Measurements from ENCODE around the gene ZNF689.
A peak's percentile ranks its signal among the peaks of the same experiment; 100 is the strongest.
"Not testable (repeated sequence)": the region's sequence is repeated elsewhere in the genome, so short reads cannot be mapped to it uniquely, and the experiment has no call there.

The ZNF689 gene

DNA sequence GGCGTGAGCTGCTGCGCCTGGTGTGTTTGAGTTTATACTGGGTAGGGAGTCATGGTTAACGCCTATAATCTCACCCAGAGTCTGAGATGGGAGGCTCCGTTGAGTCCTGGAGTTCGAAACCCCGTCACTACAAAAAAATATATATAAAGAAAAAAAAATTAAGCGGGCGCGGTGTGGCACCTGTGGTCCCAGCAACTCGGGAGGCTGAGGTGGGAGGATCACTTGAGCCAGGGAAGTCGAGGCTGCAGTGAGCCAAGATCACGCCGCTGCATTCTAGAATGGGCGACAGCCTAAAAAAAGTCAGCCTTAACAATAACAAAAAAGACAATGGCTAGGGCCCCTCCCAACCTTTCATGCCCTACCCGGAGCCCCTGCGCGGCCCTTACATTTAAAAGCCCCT is 23.3 kb upstream of the ZNF689 start:
- DNase-seq, result no peak

DNA sequence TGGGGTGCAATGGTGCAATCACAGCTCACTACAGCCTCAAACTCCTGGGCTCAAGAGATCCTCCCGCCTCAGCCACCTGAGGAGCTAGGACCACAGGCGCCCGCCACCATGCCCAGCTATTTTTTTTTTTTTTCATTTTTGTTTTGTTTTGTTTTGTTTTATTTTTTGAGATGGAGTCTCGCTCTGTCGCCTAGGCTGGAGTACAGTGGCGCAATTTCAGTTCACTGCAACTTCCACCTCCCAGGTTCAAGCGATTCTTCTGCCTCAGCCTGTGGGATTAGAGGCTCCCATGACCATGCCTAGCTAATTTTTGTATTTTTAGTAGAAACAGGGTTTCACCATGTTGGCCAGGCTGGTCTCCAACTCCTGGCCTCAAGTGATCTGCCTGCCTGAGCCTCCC is 22.3 kb upstream of the ZNF689 start:
- not testable (repeated sequence) for DNase-seq

DNA sequence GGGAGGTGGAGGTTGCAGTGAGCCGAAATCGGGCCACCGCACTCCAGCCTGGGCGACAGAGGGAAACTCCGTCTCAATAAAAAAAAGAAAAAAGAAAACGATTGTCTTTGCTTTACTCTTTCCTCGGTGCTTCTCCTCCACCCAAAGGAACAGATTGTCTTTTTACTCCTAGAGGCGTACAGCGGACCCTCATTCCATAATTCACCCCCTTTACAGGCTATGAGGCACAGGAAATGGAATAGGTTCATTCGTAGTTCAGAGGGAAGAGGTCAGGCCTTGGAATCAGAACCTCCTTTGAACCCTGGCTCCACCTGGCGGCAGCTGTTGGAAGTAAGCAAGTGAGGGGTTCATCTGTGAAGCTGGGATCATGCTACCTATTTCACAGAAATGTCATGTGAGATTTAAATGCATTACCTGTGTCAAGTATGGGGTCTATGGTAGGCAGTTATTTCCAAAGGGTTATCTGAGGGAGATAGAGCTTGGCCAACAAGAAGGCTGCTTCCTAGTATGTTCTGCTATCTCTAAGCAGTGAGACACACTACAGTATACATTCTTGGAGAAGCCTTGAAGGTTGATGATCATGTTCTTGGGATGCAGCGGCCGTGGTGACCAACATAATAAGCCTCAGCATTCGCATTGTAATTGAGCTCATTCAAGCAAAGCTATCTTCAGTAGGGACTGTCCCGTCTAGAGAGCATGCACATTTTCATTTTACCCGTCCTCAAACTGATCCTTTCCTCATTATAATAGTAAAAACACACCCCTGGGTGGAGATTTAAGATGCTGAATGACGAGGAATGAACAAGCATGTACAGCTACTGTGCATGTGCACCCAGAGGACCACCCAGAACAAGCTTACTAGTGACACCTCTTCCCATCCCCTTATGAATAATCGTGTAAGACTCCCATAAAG is 18.7 kb upstream of the ZNF689 start:
- DNase-seq, result peak; percentile 49

DNA sequence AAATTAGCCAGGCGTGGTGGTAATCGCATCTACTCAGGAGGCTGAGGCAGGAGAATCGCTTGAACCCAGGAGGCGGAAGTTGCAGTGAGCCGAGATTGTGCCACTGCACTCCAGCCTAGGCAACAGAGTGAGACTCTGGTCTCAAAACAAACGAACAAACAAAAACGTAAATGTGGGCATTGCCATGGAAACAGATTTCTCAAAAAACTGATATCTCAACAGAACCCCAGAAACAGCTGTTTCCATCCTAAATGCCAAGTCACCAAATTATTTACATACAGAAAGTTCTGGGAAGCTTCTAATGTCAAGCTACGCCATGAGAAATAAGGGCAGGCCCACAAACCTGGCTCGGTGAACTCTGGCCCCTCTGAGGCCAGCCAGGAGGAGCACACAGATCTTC is 16.0 kb upstream of the ZNF689 start:
- DNase-seq, result no peak

DNA sequence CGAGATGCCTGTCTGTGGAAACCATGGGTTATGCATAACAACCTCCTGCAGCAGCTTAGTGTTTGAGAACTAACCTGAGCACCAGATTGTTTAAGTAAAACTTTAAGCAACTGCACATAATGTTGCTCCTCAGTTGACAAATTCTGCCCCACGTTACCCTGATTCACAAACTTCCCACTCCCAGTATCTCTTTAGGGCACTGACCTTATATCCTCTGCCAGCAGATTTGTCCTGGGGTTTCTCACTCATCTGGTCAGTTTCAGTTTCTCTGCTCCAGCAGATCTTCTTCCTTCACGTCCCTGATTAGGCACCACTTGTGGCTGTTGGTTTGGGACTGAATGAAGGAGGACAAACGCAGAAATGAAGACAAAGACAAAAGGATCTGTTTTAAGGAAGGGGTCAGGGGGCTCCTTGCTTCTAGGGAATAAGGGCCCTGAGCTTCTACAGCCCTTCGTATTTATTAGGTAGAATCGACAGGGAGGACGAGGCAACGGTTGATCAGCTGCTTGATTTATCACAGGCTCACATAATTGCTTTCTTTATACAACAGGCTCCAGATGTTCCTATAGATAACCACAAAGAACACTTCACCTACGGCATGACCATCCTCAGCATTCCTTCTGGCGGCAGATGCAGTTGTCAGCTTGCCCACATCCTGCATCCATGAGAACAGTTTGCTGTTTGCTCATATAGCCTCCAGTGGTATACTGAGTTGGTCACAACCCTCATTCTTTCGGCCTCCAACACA is 13.5 kb upstream of the ZNF689 start:
- no peak for DNase-seq

DNA sequence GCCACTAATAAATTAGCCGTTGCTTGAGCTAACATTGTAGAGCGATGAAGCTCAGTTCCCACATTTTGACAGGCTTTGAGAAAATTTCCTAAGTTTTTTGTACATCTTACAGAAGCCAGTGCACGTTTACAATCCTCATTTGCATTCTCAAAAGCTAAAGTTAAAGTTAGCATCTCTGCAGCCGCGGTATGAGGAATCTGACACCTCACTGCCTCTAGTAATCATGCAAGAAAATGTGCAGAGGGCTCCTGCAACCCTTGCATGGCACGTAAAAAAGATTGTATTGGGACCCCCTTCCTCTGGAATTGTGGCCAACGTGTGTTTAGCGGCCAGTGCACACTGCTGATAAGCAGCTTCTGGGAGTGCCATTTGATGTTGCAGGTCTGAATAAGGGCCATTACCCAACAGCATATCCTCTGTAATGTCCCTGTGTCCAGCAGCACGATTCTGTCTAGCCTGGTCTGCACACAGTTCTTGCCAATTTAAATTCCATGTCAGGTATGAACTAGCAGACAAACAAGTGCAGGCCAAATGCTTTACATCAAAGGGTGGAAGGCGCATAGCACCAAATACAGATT is 12.4 kb upstream of the ZNF689 start:
- DNase-seq, result no peak

DNA sequence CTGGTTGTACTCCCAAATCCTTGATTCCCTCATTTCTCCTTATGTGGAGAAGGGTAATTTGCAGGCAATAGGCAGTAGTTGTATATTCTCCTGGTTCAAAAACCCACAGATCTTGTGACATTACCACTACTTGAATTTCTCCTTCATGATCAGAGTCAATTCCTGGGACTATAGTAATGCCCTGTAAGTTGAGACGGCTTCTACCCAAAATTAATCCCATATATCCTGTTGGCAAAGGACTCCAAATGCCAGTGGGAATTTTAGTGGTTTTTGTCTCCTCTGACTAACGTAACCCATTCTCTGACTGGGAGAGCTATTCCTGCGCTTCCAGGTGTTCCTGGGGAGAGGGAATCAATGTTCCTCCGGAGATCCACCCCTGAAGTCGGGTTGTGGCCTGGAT is 11.6 kb upstream of the ZNF689 start:
- peak; percentile 53 for DNase-seq

DNA sequence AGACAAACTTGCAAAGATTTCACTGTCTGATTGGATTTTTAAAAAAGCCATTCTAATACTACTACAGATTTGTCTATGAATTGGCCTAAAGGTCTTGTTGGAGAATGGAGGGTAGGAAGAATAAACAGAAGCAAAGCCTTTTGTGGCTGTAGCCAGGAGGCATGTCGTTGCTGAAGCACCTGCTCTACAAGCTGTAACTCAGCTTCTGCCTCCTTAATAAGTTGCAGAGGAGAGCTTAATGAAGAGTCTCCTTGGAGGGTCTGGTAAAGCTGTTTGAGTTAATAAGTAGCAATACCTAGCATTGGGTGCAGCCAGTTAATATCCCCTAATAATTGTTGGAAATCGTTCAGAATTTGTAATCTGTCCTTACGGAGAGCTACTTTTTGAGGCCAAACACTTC is 10.0 kb upstream of the ZNF689 start:
- no peak for DNase-seq

DNA sequence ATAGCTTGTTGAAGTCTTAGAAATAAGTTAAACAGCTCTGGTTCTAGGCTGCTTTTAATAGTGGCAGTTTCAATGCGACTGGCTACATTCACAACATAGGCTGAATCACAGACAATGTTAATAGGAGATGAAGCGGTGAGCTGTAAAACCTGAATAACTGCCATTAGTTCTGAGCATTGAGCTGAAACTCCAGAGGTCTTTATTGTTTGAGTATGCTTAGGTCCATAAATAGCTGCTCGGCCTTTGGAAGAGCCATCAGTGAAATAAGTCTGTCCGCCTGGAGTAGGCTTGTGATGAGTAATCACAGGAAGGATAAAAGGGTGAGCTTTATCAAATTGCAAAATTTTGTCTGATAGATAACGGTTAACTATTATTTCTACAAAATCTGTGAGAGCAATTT is 9.4 kb upstream of the ZNF689 start:
- no peak for DNase-seq

DNA sequence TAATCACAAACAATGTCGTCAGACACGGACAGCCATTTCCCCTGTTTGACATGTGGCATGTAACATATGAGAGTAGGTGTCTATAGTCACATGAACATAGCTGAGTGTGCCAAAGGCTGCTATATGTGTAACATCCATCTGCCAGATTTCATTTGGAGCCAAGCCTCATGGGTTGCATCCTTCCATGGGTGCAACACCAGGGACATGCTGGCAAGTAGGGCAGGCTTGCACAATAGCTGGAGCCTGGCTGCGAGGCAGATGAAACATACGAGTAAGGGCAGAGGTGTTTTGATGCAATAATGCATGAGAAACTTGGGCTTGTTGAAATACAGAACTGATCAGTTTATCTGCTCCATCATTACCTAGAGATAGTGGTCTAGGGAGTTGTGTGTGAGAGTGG is 9.0 kb upstream of the ZNF689 start:
- no peak for DNase-seq

DNA sequence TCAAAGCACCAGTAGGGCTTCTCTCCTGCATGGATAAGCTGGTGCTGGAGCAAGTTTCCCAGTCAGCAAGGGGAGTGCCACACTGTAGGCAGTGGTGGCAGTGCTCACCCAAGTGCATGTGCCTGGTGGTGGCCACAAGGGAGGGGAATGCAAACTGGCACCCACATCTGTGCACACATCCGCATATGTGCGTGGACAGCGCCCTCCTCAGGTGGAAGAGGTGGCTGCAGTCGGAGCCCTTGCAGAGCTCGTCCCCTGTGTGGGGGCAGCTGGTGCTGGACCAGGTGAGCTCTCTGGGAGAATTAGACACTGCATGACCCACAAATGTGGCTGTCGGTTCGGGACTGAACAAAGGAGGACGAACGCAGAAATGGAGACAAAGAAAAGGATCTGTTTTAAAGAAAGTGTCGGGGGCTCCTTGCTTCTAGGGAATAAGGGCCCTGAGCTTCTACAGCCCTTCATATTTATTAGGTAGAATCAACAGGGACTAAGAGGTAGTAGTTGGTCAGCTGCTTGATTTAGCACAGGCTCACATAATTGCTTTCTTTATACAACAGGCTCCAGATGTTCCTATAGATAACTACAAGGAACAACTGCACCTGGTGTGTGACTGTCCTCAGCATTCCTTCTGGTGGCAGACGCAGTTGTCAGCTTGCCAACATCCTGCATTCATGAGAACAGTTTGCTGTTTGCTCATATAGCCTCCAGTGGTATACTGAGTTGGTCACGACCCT is 5.3 kb upstream of the ZNF689 start:
- DNase-seq, result no peak

DNA sequence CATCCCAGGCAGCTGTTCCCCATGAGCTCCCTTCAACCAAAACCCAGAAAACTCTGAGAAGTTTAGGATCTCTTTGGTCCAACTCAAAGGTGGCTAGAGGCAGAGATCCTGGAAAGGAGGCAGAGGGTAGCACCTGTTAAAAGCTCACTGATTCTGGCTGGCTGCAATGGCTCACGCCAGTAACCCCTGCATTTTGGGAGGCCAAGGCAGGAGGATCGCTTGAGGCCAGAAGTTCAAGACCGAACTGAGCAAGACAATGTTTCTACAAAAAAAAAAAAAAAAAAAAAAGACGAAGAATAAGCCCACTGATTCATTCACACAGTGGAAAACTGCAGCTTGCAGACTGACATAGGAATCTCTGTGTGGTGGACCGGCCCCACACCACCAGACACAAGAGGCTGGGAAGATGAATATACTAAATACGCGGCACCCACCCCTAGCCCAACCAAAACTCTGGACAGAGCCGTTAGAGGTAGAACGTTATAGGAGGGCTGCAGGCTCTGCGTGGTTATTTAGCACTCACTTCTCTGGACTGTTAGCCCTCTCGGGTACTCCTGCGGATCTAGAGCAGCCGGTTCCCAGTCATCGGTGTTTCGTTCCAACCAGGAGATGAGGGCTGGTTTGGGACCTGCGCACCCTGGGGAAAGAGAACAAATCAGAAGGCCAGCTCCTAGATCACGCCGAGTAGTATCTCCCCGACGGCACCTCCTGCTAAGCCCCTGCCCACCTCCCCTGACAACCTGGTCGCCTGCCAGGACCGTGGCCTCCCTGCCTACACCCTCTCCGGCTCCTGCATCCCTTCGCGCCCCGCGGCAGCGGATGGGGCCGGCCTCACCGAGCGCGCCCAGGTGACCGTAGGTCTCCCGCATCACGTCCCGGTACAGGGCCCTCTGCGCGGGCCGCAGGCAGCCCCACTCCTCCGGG is 925 bp downstream of the ZNF689 start:
- DNase-seq, result no peak

DNA sequence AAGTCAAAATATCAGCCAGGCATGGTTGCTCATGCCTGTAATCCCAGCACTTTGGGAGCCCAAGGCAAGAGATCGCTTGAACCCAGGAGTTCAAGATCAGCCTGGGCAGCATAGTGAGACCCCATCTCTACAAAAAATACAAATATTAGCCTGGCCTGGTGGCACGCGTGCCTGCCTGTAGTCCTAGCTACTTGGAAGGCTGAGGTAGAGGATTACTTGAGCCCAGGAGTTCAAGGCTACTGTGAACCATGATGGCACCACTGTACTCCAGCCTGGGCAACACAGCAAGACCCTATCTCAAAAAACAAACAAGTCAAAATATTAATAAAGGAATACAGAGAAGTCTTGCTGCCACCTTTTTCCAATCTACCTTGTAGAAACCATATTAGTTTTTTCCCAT is 4.2 kb downstream of the ZNF689 start:
- DNase-seq, result no peak

DNA sequence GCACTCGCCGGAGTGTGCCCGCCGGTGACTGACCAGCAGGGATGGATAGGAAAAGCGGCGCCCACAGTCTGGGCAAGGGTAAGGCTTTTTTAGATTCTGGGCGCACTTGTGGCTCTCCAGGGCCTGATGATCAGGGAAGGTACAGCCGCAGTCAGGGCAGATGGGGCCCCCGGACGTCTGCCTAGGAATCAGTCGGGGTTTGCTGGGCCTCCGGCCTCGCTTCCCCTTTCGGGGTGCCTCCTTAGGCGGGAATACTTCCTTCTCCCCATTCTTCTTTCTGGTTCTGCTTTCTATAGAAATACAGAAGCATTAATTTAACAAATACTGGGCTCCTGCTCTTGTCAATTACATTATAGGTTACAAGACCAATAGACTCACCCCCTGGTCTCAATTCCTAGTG is 5.0 kb downstream of the ZNF689 start:
- DNase-seq, result no peak

DNA sequence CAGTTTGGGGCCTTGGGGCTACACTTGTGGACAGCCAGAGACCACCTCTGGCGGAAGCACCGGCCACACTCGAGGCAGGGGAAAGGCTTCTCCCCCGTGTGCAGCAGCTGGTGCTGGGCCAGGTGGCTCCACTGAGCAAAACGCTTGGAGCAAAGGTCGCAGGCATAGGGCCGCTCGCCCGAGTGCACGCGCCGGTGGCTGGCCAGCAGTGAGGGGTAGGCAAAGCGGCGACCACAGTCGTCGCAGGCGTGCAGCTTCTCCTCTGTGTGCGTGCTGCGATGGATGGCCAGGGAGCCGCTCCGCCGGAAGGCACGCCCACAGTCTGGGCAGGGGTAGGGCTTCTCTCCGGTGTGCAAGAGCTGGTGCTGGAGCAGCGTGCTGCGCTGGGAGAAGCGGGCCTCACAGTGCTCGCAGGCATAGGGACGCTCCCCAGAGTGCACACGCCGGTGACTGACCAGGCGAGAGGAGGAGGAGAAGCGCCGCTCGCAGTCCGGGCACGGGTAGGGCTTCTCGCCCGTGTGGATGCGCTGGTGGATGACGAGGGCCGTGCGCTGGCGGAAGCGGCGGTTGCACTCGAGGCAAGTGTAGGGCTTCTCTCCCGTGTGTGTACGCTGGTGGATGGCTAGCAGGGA is 5.8 kb downstream of the ZNF689 start:
- no peak for DNase-seq

DNA sequence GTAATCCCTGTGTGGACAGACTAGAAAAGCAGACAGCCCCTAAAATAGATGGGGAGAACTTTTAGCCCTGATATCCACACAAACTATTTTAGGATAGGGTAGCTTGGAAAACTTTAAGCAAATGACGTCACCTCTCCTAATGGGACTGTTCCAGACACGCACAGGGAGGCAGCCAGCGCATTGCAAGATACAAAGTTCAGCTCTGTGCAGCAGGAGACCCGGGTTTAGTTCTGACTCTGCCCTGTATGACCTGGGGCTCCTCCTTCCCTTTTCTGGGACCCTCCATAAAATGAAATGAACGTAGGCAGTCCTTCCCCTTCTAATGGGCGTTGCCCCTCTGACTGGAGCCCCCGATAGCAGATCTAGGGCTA is 6.3 kb downstream of the ZNF689 start:
- no peak for DNase-seq

DNA sequence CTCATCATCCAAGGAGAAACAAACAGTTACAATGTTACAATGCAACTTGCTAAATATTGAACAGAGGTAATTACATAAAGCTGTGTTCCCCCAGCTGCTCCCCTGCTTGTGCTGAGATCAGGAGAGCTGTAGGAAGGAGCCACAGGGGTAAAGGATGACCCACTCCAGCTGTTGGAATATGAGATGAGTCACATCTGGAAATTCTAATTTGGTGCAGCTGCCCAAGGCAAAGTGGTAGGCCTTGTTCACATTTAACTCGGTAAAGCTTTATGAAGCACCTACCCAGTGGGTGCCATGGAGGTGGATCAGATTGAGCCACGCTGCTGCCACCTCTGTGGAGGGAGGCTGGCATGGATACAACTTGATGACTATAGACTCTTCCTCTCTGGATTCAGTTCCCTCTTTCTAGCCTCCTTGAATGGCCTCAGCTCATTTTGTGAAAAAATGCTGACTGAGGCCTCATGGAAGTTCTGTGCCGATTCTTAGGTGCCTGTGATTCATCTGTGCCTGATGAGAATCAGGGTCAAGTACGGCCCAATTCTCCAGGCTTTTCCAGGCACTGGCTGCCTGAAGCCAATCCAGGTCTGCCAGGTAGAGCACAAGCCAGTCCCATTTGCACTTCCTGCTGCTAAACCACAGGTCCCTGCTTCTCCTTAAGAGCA is 7.4 kb downstream of the ZNF689 start:
- no peak for DNase-seq

DNA sequence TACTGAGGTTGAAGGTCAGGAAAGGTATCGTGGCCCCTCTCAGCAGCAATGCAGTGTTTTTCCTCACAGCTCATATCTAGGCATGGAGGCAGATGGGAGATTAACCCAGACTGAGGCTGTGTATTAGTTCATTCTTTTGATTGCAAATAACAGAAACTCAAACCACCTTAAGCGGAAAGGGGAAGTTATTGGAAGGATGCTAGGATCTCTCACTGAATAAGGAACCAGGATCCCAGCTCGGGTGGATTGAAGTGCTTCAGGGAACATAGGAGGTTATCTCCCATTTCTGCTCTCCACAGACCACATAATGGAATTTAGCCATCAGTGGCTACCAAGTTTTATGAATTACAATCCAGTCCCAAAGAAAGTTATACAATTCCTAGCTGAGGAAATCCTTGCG is 8.2 kb downstream of the ZNF689 start:
- no peak for DNase-seq

DNA sequence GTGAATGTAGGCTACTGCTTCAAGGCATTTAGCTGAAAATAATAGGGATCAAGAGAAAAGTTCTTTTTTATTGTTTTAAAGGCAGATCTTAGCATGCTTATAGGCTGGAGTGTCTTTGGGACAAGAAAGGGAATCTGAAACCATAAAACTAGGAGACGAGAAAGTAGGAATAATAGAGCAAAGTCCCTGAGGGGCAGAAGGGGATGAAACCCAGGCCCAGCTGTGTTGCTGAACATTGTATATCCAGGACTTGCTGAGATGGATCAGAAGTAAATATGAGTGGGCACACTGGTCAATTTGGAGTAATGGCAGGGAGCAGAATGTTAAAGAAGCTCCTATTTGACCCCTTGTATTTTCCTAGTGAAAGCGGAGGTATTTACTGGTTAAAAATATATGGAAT is 9.3 kb downstream of the ZNF689 start:
- no peak for DNase-seq

DNA sequence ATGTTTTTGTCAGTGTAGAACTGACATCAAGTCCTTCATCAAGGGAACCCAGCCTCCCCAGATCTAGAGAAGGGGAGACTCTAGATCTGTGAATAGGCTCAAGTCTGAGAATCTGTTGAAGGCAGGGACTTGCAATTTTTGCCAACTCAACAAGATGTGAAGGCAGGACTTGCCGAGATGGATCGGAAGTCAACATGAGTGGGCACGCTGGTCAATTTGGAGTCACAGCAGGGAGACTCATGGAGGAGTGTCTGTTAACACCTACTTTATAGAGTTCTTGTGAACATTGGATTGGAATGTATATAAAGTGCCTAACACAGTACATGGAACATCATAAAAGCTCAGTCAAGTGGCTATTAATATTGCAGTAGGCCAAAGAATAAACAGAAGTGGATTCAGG is 10.0 kb downstream of the ZNF689 start:
- DNase-seq, result no peak

DNA sequence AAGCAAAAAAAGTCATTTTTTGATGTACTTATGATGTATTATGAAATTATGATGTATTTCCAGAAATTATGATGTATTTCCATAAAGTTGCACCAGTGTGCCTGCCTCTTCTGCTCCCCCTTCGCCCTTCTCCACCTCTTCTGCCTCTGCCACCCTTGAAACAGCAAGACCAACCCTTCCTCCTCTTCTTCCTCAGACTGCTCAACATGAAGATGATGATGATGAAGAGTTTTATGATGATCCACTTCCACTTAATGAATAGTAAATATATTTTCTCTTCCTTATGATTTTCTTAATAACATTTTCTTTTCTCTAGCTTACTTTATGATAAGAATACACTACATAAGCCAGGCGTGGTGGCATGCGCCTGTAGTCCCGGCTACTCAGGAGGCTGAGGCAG is 17.3 kb downstream of the ZNF689 start:
- no peak for DNase-seq
